Limb (tissue), 2 donors: ENCODE results near the gene ELP5.

Experiments
- DNase-seq, 2 donors: peaks; one replicate each; pipeline ENCODE4 v3.0.0-alpha.2; 2016; ENCODE audit errors: extremely low spot score in 2 of 2

The ELP5 gene

GRCh38 chr17:7218758-7219157, 33.3 kb upstream of the ELP5 start:
- no peak for DNase-seq

- no peak for DNase-seq
These were observed 32.7 kb upstream of the ELP5 start for GRCh38 chr17:7219229-7219811.

GRCh38 chr17:7219812-7220592, 32.0 kb upstream of the ELP5 start, which contains the start of the genes ACADVL and DLG4:
Gene ACADVL, plus strand, starts transcription at chr17:7219938. Its CDS starts 47 bp downstream, at chr17:7219985.
Gene DLG4, minus strand, starts transcription at chr17:7219836.
- peak; percentile 91 to 92 for DNase-seq

GRCh38 chr17:7220593-7221277, 31.3 kb upstream of the ELP5 start:
- DNase-seq, result peak in 1 of 2 donors; percentile 61

GRCh38 chr17:7221278-7222092, 30.5 kb upstream of the ELP5 start:
- DNase-seq, result no peak

- no peak for DNase-seq
These were observed 29.7 kb upstream of the ELP5 start for GRCh38 chr17:7222093-7222971.

- DNase-seq, result no peak
These were observed 29.1 kb upstream of the ELP5 start for GRCh38 chr17:7222972-7223292.

GRCh38 chr17:7223375-7223774, 28.6 kb upstream of the ELP5 start:
- no peak for DNase-seq

GRCh38 chr17:7224110-7224509, 27.9 kb upstream of the ELP5 start:
- DNase-seq, result no peak

- DNase-seq, result no peak
These were observed 27.3 kb upstream of the ELP5 start for GRCh38 chr17:7224661-7225111.

GRCh38 chr17:7225711-7226331, 26.2 kb upstream of the ELP5 start:
- DNase-seq, result no peak

GRCh38 chr17:7226721-7227710, 25.0 kb upstream of the ELP5 start:
- no peak for DNase-seq

GRCh38 chr17:7228920-7229319, 23.1 kb upstream of the ELP5 start:
- DNase-seq, result no peak

GRCh38 chr17:7229504-7229903, 22.5 kb upstream of the ELP5 start:
- DNase-seq, result no peak

GRCh38 chr17:7232114-7232513, 19.9 kb upstream of the ELP5 start:
- DNase-seq, result no peak

GRCh38 chr17:7233701-7234082, 18.3 kb upstream of the ELP5 start:
- no peak for DNase-seq

GRCh38 chr17:7234083-7234951, 17.7 kb upstream of the ELP5 start, which contains the start of gene DVL2:
Gene DVL2, minus strand, starts transcription at chr17:7234517. Its CDS starts 255 bp downstream, at chr17:7234262.
- DNase-seq, result peak; percentile 96 to 98
